GM19468 (cell line): ENCODE results near the gene GRIN3A.

Source experiments
- ATAC-seq: cut with Tn5 transposase; IDR thresholded peaks from one replicate; pipeline ENCODE4 v1.9.1; 2021; ENCODE audit warnings: mild to moderate bottlenecking, moderate library complexity, moderate number of reproducible peaks; ENCODE audit not compliant: unreplicated experiment; ENCODE audit errors: extremely low read depth

GRIN3A gene

GRCh38 chr9:101533334-101534204, 204.9 kb downstream of the GRIN3A start, which contains the start of gene RNF20:
Gene RNF20 (plus strand): TSS chr9:101533853. CDS start chr9:101535424, 1,571 bp downstream.
- peak; percentile 98 for ATAC-seq

GRCh38 chr9:101530076-101530711, 208.3 kb downstream of the GRIN3A start:
- peak; percentile 31 for ATAC-seq

GRCh38 chr9:101528015-101528414, 210.4 kb downstream of the GRIN3A start:
- ATAC-seq, result no peak

GRCh38 chr9:101527066-101527465, 211.4 kb downstream of the GRIN3A start:
- no peak for ATAC-seq

- ATAC-seq, result no peak
Observed at GRCh38 chr9:101524371-101524770, 214.1 kb downstream of the GRIN3A start.
